ENCODE measurements around the gene ADIG.
"Not testable (repeated sequence)": the region's sequence is repeated elsewhere in the genome, so short reads cannot be mapped to it uniquely, and the experiment has no call there.

ADIG gene

GRCh38 chr20:38573413-38573812 is 7.6 kb upstream of the ADIG start:
- DNase-seq (ENCODE audit: low spot score) = peak; percentile 44

DNA sequence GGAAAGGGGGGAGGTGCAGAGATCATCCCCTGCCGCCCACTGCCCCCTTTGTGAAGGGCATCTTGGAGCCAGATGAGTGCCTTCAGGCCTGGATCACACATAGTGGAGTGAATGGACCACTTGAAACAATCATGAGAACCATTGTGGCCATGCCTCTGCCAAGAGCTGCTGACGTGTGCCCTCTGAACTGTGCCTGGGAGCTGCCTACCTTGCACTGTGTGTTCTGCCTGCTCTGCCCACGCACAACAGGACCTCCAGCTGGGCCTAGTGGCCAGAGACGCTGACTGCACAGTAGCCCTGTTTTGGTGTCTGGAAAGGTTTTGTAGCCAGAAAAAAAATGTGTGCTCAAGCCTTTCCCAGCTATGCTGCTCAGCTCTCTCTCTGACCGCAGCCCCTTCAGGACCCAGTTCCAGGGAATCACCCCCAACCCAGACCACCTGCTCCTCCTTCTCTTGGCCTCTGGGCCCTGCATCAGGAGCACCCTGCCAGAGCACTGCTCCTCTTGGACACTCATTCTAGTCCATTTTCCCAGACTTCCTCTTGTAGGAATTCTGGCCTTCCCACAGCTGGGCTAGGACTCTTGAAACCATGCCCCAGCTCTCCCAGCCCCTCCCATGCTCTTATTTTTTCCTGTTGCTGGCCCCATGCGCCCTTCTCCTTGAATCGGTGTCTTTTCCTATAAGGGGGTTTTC is 1.6 kb upstream of the ADIG start:
- no peak for DNase-seq (ENCODE audit: low spot score)

DNA sequence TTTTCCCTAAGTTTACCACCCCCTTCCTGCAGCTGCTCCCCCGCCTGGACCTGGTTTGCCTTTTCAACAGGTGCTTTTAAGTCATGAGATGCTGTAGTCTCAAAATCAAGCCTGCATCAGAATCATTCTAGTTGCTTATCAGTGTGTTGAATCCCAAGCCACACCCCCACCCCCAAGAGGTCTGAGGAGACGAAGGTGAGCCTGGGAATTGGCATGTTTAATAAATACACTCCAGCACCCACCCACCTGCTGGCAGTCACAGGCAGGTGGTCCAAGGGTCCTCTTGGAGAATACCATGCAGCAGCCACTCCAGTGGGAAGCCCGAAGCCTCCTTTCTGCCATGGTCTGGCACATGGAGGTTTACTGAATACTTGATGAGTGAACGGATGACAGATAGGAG is 1.1 kb upstream of the ADIG start:
- DNase-seq (ENCODE audit: low spot score) = no peak

DNA sequence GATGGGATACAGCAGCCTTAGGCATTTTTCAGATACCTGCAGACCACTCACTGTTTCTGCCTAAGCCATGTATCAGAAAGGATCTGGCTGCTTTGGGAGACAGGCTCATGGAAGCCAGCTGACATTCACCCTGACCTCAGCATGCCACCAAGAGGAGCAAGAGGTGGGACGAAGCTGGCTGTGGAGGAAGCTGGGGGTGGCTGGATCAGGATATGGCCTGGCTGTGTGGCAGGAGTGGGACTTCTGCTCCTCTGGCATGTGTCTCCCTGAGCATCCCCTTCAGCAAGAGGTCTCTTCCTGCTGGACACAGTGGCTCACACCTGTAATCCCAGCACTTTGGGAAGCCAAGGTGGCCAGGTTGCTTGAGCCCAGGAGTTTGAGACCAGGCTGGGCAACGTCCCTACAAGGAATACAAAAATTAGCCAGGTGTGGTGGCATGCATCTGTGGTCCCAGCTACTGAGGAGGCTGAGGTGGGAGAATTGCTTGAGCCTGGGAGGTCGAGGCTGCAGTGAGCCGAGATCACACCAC is 897 bp downstream of the ADIG start:
- no peak for DNase-seq (ENCODE audit: low spot score)

GRCh38 chr20:38583306-38583705 is 2.3 kb downstream of the ADIG start:
- DNase-seq (ENCODE audit: low spot score) = no peak

GRCh38 chr20:38584099-38584763 is 3.2 kb downstream of the ADIG start:
- no peak for DNase-seq (ENCODE audit: low spot score)

GRCh38 chr20:38585404-38586180 is 4.6 kb downstream of the ADIG start:
- DNase-seq (ENCODE audit: low spot score) = no peak

DNA sequence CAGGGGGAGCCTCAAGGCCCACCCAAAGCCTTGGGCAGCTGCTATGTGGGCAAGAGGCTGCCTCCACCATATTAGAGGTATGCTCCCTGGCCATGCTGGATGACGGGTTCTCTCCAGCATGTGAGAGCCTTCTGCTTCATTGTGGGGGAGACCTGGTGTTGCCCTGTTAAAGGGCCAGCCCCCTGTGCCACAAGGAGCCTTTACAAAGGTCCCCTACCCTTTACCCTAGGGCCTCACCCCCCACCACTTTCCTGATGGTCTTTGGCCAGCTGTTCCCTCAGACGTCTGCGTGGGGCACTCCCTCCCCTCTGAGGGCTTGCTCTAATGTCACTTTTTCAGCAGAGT is 5.2 kb downstream of the ADIG start:
- no peak for DNase-seq (ENCODE audit: low spot score)

DNA sequence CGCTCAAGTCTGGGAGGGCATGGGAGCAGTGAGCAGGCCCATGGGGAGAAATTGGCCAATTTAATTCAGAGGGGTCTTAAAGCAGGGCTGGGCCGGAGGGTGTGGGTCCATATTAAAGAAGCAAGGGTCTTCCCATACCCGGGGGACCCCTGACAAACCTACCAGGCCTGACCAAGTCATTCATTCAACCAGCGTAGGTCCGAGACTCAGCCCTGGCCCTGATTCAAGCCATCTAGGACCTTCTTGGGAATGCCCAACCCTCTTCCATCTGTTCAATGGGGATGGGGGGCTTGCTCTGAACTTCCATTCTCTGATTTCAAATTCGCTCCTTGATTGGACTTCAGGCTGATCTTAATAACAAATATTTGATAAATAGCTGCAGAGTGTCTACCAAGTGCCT is 7.3 kb downstream of the ADIG start:
- DNase-seq (ENCODE audit: low spot score) = no peak

- DNase-seq (ENCODE audit: low spot score) = no peak
These were observed 8.4 kb downstream of the ADIG start for GRCh38 chr20:38589351-38589750.

DNA sequence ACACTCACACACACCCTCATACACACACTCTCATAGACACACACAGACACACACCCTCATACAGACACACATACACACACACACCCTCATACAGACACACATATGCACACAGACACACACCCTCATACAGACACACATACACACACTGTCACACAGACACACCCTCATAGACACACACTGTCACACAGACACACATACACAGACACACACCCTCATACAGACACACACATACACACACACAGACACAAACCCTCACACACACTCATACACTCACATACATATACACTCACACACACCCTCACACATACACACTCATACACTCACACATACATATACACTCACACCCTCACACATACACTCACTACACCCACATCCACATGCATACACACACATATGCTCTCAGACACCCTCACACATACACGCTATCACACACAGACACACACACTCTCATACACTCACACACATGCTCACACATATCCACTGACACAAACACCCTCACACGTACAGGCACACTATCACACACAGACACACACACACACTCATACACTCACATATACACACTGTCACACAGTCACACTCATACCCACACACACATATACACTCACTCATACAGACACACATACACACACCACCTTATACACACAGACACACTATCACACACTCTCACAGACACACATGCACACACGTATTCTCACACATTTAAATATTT is 9.1 kb downstream of the ADIG start:
- DNase-seq (ENCODE audit: low spot score) = no peak

DNA sequence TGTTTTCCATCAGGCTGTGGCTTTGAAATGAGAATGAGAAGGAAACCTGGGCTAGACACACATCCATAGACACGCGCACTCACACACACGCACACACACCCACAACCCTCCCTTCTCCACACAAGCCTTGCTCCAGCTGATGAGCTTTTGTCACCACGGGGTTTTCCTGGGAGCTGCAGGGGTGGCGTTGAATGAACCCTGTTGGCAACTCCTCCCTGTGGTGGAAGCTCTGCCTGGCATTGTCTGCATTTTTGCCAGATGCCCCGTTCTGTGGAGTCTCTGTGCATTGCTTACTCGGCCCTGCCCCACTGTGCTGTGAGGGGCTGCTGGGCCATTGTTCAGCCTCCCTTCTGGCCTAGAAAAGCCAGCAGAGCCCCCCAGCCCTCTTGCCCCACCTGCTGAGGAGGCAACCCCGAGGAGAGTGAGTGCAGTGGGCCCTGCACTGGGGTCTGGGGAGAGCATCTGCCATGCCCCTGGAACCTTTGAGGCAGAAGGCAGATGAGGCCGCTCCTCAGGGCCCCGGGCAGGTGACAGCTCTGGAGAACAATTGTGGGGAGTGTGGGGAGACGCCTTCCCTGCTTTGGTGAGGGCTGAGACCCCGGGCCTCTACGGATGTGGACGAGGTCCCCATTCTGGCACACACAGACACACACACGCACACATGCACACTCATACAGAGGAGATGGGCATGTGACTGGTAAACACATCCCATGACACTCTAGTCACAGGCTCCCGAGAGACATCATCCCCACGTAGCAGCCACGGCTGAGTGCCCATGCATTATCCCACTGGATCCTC is 9.9 kb downstream of the ADIG start:
- DNase-seq (ENCODE audit: low spot score) = no peak

GRCh38 chr20:38591474-38592410 is 10.7 kb downstream of the ADIG start:
- DNase-seq (ENCODE audit: low spot score) = no peak

DNA sequence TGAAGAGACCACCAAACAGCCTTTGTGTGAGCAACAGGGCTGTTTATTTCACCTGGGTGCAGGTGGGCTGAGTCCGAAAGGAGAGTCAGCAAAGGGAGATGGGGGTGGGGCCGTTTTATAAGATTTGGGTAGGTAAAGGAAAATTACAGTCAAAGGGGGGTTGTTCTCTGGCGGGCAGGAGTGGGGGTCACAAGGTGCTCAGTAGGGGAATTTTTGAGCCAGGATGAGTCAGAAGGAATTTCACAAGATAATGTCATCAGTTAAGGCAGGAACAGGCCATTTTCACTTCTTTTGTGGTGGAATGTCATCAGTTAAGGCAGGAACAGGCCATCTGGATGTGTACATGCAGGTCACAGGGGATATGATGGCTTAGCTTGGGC is 11.4 kb downstream of the ADIG start:
- not testable (repeated sequence) for DNase-seq (ENCODE audit: low spot score)

- not testable (repeated sequence) for DNase-seq (ENCODE audit: low spot score)
These were observed 13.3 kb downstream of the ADIG start for GRCh38 chr20:38594281-38594680.

- DNase-seq (ENCODE audit: low spot score) = not testable (repeated sequence)
These were observed 14.9 kb downstream of the ADIG start for GRCh38 chr20:38595886-38596285.

GRCh38 chr20:38599410-38599882 is 18.4 kb downstream of the ADIG start:
- DNase-seq (ENCODE audit: low spot score) = no peak

DNA sequence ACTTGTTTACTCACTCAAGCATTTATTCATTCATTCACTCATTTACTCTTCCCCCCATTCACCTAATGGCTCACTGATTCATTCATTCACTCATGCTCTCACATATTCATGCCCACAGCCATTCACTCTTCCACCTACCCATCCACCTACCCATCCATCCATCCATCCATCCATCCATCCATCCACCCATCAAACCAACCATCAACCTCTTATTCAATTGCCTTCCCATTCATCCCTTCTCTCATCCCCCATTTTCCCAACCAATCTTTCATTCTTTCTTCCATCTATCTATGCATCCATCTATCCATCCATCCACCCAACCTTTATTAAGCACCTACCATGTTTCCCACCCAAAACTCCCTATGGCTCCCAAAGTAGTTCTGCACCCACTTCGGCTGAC is 19.1 kb downstream of the ADIG start:
- DNase-seq (ENCODE audit: low spot score) = no peak

GRCh38 chr20:38601216-38602184 is 20.5 kb downstream of the ADIG start, which contains the start of gene ARHGAP40:
ARHGAP40 (plus strand) TSS chr20:38601809.
- DNase-seq (ENCODE audit: low spot score) = no peak

All from globus pallidus (tissue), 1 donor.